Dermis blood vessel endothelial cell (primary cell): ENCODE data around the gene TEX19. TPM values are rescaled to one million over a fixed set of nuclear protein-coding genes. Genes with fewer than 3 reads are reported as not detected.
"Not testable (repeated sequence)": the region's sequence is repeated elsewhere in the genome, so short reads cannot be mapped to it uniquely, and the experiment has no call there.

ENCODE experiments used
- DNase-seq: peaks from one replicate; pipeline ENCODE4 v3.0.0; 2010
- total RNA-seq: library from RNA; depleted of rRNA; stranded (reverse); fragments of >200 nt; gene quantifications from 2 replicates; pipeline ENCODE4 v1.2.3, GENCODE V29; 2014

TEX19 gene
- total RNA-seq, 1 donor from 2014 or later: not detected

GRCh38 chr17:82356845-82357355 is 2.1 kb upstream of the TEX19 start:
- DNase-seq: no peak

- DNase-seq: no peak
These were observed 1.7 kb upstream of the TEX19 start for GRCh38 chr17:82357394-82357793.

- peak; percentile 28 for DNase-seq
These were observed 516 bp downstream of the TEX19 start for GRCh38 chr17:82359451-82360074.

- DNase-seq: no peak
These were observed 3.0 kb downstream of the TEX19 start for GRCh38 chr17:82361885-82362633.

- DNase-seq: no peak
These were observed 6.7 kb downstream of the TEX19 start for GRCh38 chr17:82365606-82366295.

- DNase-seq: no peak
These were observed 7.7 kb downstream of the TEX19 start for GRCh38 chr17:82366749-82367148.

- no peak for DNase-seq
These were observed 8.9 kb downstream of the TEX19 start for GRCh38 chr17:82367724-82368524.

- DNase-seq: no peak
These were observed 10.2 kb downstream of the TEX19 start for GRCh38 chr17:82369211-82369610.

- DNase-seq: no peak
These were observed 11.7 kb downstream of the TEX19 start for GRCh38 chr17:82370471-82371332.

GRCh38 chr17:82371333-82372248 is 12.5 kb downstream of the TEX19 start, which contains the start of gene UTS2R:
UTS2R (plus strand) TSS chr17:82371765; CDS start chr17:82374325, 2,560 bp downstream.
- DNase-seq: no peak

GRCh38 chr17:82372249-82373071 is 13.4 kb downstream of the TEX19 start:
- DNase-seq: no peak

GRCh38 chr17:82373072-82373452 is 14.0 kb downstream of the TEX19 start:
- DNase-seq: not testable (repeated sequence)

GRCh38 chr17:82373731-82374625 is 14.9 kb downstream of the TEX19 start:
- no peak for DNase-seq

GRCh38 chr17:82374626-82375331 is 15.7 kb downstream of the TEX19 start:
- no peak for DNase-seq

- DNase-seq: no peak
These were observed 16.5 kb downstream of the TEX19 start for GRCh38 chr17:82375359-82376041.

GRCh38 chr17:82376042-82376730 is 17.1 kb downstream of the TEX19 start:
- DNase-seq: no peak
